IMR-90 (cell line): Measurements from ENCODE around the gene CYB561A3. TPM values are rescaled to one million over a fixed set of nuclear protein-coding genes. Genes with fewer than 3 reads are reported as not detected.

ENCODE experiments used
- ATAC-seq: fragments of 200-7000 bp; cut with Tn5 transposase; 2 replicates; pipeline ENCODE4 v1.9.1; 2020; ENCODE audit warnings: low read depth, mild to moderate bottlenecking, moderate library complexity
- BruUV-seq: library from RNA; stranded (reverse); fragments of 400-500 nt; replicated peaks from 2 replicates; lab custom pipeline; 2021; lab: Mats Ljungman, UMichigan
- CTCF ChIA-PET: fragments of 300-600 bp; formaldehyde crosslinking; extraction: SDS; loops from one replicate; lab custom pipeline; 2021; ENCODE audit warnings: antibody characterized with exemption; lab: Yijun Ruan, JAX
- POLR2A ChIA-PET: fragments of 300-600 bp; sonication (Branson Sonifier 250); formaldehyde crosslinking; loops from one replicate; lab custom pipeline; 2022; ENCODE audit warnings: antibody characterized with exemption; ENCODE audit not compliant: unreplicated experiment; lab: Charles Lee
- DNase-seq: peaks from one replicate; pipeline ENCODE4 v3.0.0; 2013
- H2AFZ ChIP-seq: replicated peaks from 2 replicates; pipeline ENCODE3; 2013; ENCODE audit warnings: low read length, mild to moderate bottlenecking; ENCODE audit not compliant: poor library complexity
- H2AK5ac ChIP-seq: 2 replicates; pipeline ENCODE4 v1.6.1; 2013; ENCODE audit warnings: low read depth, low read length, inconsistent platforms
- H2AK9ac ChIP-seq: replicated peaks from 2 replicates; pipeline ENCODE3; 2013; ENCODE audit warnings: mild to moderate bottlenecking, low read depth, low read length, moderate library complexity; ENCODE audit not compliant: poor library complexity
- H2BK120ac ChIP-seq: 2 replicates; pipeline ENCODE4 v1.6.1; 2013; ENCODE audit warnings: low read depth, low read length, inconsistent platforms
- H2BK15ac ChIP-seq: 3 replicates; pipeline ENCODE4 v1.6.1; 2013; ENCODE audit warnings: low read depth, low read length, inconsistent platforms
- H2BK20ac ChIP-seq: 2 replicates; pipeline ENCODE4 v1.6.1; 2013; ENCODE audit warnings: low read depth, mild to moderate bottlenecking, inconsistent platforms, low read length, moderate library complexity
- H2BK5ac ChIP-seq: 2 replicates; pipeline ENCODE4 v1.6.1; 2013; ENCODE audit warnings: mild to moderate bottlenecking, low read depth, low read length, inconsistent platforms; ENCODE audit not compliant: poor library complexity, severe bottlenecking
- H3K14ac ChIP-seq: replicated peaks from 2 replicates; pipeline ENCODE4 v1.6.1; 2013; ENCODE audit warnings: low read depth, low read length, inconsistent platforms
- H3K18ac ChIP-seq: 2 replicates; pipeline ENCODE4 v1.6.1; 2013; ENCODE audit warnings: low read depth, low read length, control low read depth
- H3K23ac ChIP-seq: 2 replicates; pipeline ENCODE4 v1.6.1; 2013; ENCODE audit warnings: low read depth, low read length, inconsistent platforms
- H3K27ac ChIP-seq: 2 replicates; pipeline ENCODE4 v1.5.1; 2013; ENCODE audit warnings: mild to moderate bottlenecking, control low read depth, low read length; ENCODE audit not compliant: insufficient read depth
- H3K27me3 ChIP-seq: 2 replicates; pipeline ENCODE4 v1.6.1; 2013; ENCODE audit warnings: low read length; ENCODE audit not compliant: control insufficient read depth, insufficient read depth
- H3K36me3 ChIP-seq: 2 replicates; pipeline ENCODE4 v1.6.1; 2013; ENCODE audit warnings: low read length, mixed read lengths; ENCODE audit not compliant: control insufficient read depth, insufficient read depth
- H3K4ac ChIP-seq: 2 replicates; pipeline ENCODE4 v1.6.1; 2013; ENCODE audit warnings: low read depth, low read length, inconsistent platforms
- H3K4me1 ChIP-seq: 2 replicates; pipeline ENCODE4 v1.6.1; 2013; ENCODE audit warnings: low read length, mixed read lengths; ENCODE audit not compliant: control insufficient read depth, insufficient read depth
- H3K4me2 ChIP-seq: 2 replicates; pipeline ENCODE4 v1.6.1; 2013; ENCODE audit warnings: low read depth, mild to moderate bottlenecking, control low read depth, low read length, moderate library complexity
- H3K4me3 ChIP-seq: 2 replicates; pipeline ENCODE4 v1.5.1; 2013; ENCODE audit warnings: low read depth, mild to moderate bottlenecking, control low read depth, low read length, moderate library complexity; ENCODE audit not compliant: insufficient read depth
- H3K56ac ChIP-seq: 2 replicates; pipeline ENCODE4 v1.6.1; 2013; ENCODE audit warnings: low read length, inconsistent platforms; ENCODE audit not compliant: insufficient read depth; ENCODE audit errors: extremely low read depth
- H3K79me1 ChIP-seq, 2 experiments: 2 replicates each; pipeline ENCODE4 v1.6.1; 2013; ENCODE audit warnings: low read length in 2 of 2, inconsistent platforms in 1 of 2, low read depth in 1 of 2
- H3K9ac ChIP-seq: 2 replicates; pipeline ENCODE4 v1.6.1; 2013; ENCODE audit warnings: low read depth, low read length, control low read depth
- H3K9me1 ChIP-seq: 2 replicates; pipeline ENCODE4 v1.6.1; 2013; ENCODE audit warnings: low read length, inconsistent platforms; ENCODE audit not compliant: insufficient read depth
- H3K9me3 ChIP-seq: 2 replicates; pipeline ENCODE4 v1.6.1; 2013; ENCODE audit warnings: low read length; ENCODE audit not compliant: control insufficient read depth, insufficient read depth
- H4K20me1 ChIP-seq: 2 replicates; pipeline ENCODE4 v1.6.1; 2013; ENCODE audit warnings: low read length, inconsistent platforms; ENCODE audit not compliant: insufficient read depth
- H4K5ac ChIP-seq: 2 replicates; pipeline ENCODE4 v1.6.1; 2013; ENCODE audit warnings: mild to moderate bottlenecking, low read depth, low read length, control low read depth
- H4K8ac ChIP-seq, 2 experiments: 2 replicates each; pipeline ENCODE4 v1.6.1; 2013; ENCODE audit warnings: low read depth in 2 of 2, low read length in 2 of 2, control low read depth in 1 of 2, inconsistent platforms in 1 of 2
- H4K91ac ChIP-seq: 2 replicates; pipeline ENCODE4 v1.6.1; 2013; ENCODE audit warnings: low read depth, low read length, inconsistent platforms; ENCODE audit not compliant: insufficient read depth
- CEBPB ChIP-seq: IDR thresholded peaks from 2 replicates; pipeline ENCODE4 v1.6.1; 2012; ENCODE audit warnings: low read depth, low read length, improper control_type of control experiment
- MAFK ChIP-seq: IDR thresholded peaks from 2 replicates; pipeline ENCODE4 v1.6.1; 2012; ENCODE audit warnings: low read depth, low read length, improper control_type of control experiment
- WGBS, 2 experiments: methylation state at CpG; one replicate each; pipeline versions ENCODE4 v1.1.5 to v1.1.7; 2013; ENCODE audit warnings: missing lambda C conversion rate in 2 of 2; ENCODE audit not compliant: insufficient read length in 1 of 2; ENCODE audit errors: extremely low coverage in 2 of 2; 5-methylcytosine and 5-hydroxymethylcytosine counted together
- dilution Hi-C: fragments of 300-500 bp; cut with HindIII; formaldehyde crosslinking; loops from one replicate; pipeline ENCODE4 v1.14.3; 2018; ENCODE audit warnings: low sequenced_read_pairs; ENCODE audit not compliant: unreplicated experiment
- in situ Hi-C: fragments of 300-500 bp; cut with MboI; formaldehyde crosslinking; loops from 3 replicates; pipeline ENCODE4 v1.14.3; 2019; ENCODE audit warnings: low sequenced_read_pairs, inconsistent platforms, mixed read lengths
- intact Hi-C: fragments of 100-400 bp; cut with micrococcal nuclease; formaldehyde crosslinking; loops from 2 replicates; pipeline ENCODE4 v1.10.0; 2022
- polyA plus RNA-seq, 3 experiments: library from polyadenylated mRNA; depleted of rRNA; stranded (reverse); fragments of >200 nt; gene quantifications; 2 replicates each; pipeline ENCODE4 v1.2.3, GENCODE V29; 2012; ENCODE audit warnings: low replicate concordance in 1 of 3
- total RNA-seq: library from RNA; depleted of rRNA; stranded (reverse); fragments of >200 nt; gene quantifications from 2 replicates; pipeline ENCODE4 v1.2.3, GENCODE V29; 2012
- TF ChIP-seq, protein P1 (sequence below): conservative IDR thresholded peaks from 2 replicates; pipeline ENCODE4 v1.5.1; 2012; ENCODE audit warnings: mild to moderate bottlenecking, low read depth, low read length, improper control_type of control experiment
- TF ChIP-seq, protein P2 (sequence below): fragments of 150-350 bp; IDR thresholded peaks from 2 replicates; pipeline ENCODE4 v1.6.1; 2017; ENCODE audit warnings: mild to moderate bottlenecking, antibody characterized with exemption, low read length, low read depth

Gene CYB561A3
- total and polyA plus RNA-seq, 2 of the 4 experiments (the other 2 are of a cell fraction), result 13.6 to 39.2 TPM

DNA sequence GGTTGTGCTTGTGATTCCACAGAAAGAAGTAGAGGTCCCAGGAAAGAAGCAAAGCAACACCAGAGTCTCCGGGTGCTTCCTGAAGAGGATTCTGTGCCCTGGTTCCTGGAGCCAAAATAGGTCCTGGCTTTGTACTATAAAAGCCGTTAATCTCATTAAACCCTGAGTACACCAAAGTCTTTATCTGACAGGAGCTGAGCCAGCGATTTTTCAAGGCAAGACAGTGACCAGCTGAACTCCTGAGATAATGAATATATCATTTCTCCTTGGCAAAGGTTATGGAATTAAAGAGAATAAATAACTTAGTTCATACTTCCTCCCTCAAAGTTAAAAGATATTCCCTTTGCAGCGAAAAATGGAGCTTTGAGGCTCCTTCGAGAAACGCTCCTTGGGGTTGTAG is 5.7 kb upstream of the CYB561A3 start:
- H3K18ac ChIP-seq, result no peak overlapping the region
- no peaks in the 10 kb centered on the region for H3K9me3 ChIP-seq
- peaks cover 11% of the 10 kb centered on the region for H3K4me1 ChIP-seq
- in situ Hi-C loops, result no loop called here
- H3K23ac ChIP-seq, result no peak overlapping the region
- H3K27me3 ChIP-seq, result no peaks in the 10 kb centered on the region
- 0 out of 2 replicates have a peak, but pooled peaks cover 3% of the 10 kb centered on the region for H3K9me1 ChIP-seq
- H2BK20ac ChIP-seq, result no peak overlapping the region
- no peak overlapping the region for H3K4me3 ChIP-seq
- no peak overlapping the region for H3K56ac ChIP-seq
- no TSS peak for BruUV-seq
- H3K9ac ChIP-seq, result no peak overlapping the region
- H2BK5ac ChIP-seq, result no peak overlapping the region
- dilution Hi-C loops, result no loop called here
- H2BK120ac ChIP-seq, result no peak overlapping the region
- H2AFZ ChIP-seq, result no peak overlapping the region
- no peak overlapping the region for H4K91ac ChIP-seq
- DNase-seq (no peak), ATAC-seq (no peak)
- no peak overlapping the region for H2AK5ac ChIP-seq
- no peaks in the 10 kb centered on the region for H4K20me1 ChIP-seq
- no peak overlapping the region for H3K14ac ChIP-seq
- no peak overlapping the region for H2AK9ac ChIP-seq
- H4K5ac ChIP-seq, result no peak overlapping the region
- H3K79me1 ChIP-seq, result peaks cover 27 to 44% of the 10 kb centered on the region in 2 experiments
- H3K36me3 ChIP-seq, result peaks cover 35% of the 10 kb centered on the region
- CTCF ChIA-PET, result interaction anchor here (1.1 kb wide), 1 partner anchor 19 kb away, joined by 3 read pairs; no protein-coding TSS in a partner anchor
- H3K27ac ChIP-seq, result no peak overlapping the region
- no peak overlapping the region for H2BK15ac ChIP-seq
- H4K8ac ChIP-seq, result no peak overlapping the region
- intact Hi-C loops, result no loop called here
- TF ChIP-seq MAFK (peak; percentile 18; the same call in 1 of the 2 replicates), CEBPB (no peak)
- TF ChIP-seq, protein P1, sequence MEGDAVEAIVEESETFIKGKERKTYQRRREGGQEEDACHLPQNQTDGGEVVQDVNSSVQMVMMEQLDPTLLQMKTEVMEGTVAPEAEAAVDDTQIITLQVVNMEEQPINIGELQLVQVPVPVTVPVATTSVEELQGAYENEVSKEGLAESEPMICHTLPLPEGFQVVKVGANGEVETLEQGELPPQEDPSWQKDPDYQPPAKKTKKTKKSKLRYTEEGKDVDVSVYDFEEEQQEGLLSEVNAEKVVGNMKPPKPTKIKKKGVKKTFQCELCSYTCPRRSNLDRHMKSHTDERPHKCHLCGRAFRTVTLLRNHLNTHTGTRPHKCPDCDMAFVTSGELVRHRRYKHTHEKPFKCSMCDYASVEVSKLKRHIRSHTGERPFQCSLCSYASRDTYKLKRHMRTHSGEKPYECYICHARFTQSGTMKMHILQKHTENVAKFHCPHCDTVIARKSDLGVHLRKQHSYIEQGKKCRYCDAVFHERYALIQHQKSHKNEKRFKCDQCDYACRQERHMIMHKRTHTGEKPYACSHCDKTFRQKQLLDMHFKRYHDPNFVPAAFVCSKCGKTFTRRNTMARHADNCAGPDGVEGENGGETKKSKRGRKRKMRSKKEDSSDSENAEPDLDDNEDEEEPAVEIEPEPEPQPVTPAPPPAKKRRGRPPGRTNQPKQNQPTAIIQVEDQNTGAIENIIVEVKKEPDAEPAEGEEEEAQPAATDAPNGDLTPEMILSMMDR, result no peak
- TF ChIP-seq, protein P2, sequence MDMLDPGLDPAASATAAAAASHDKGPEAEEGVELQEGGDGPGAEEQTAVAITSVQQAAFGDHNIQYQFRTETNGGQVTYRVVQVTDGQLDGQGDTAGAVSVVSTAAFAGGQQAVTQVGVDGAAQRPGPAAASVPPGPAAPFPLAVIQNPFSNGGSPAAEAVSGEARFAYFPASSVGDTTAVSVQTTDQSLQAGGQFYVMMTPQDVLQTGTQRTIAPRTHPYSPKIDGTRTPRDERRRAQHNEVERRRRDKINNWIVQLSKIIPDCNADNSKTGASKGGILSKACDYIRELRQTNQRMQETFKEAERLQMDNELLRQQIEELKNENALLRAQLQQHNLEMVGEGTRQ, result no peak
- no peak overlapping the region for H3K4me2 ChIP-seq
- POLR2A ChIA-PET, result no interaction called here
- WGBS, 2 experiments, result 100% methylated on average over 1 of the region's 6 CpGs; no CpG with 5 or more reads in 1 of the 2 experiments
- H3K4ac ChIP-seq, result no peak overlapping the region
